DOHH2 (cell line): ENCODE measurements around the gene SLC15A5.

ENCODE experiments used
- CTCF ChIP-seq: fragments of 200-600 bp; sonication (generic); IDR thresholded peaks from one replicate; pipeline ENCODE4 v1.5.1; 2014; ENCODE audit warnings: antibody characterized with exemption, mild to moderate bottlenecking, low read depth, low read length; ENCODE audit not compliant: poor library complexity, severe bottlenecking
- EZH2phosphoT487 ChIP-seq: fragments of 200-600 bp; sonication (generic); IDR thresholded peaks from 2 replicates; pipeline ENCODE4 v1.6.1; 2017; ENCODE audit warnings: borderline replicate concordance, mild to moderate bottlenecking, antibody characterized with exemption, low read length, moderate library complexity, mixed read lengths

- no peak for TF ChIP-seq CTCF
- no peak for TF ChIP-seq EZH2phosphoT487
Observed at GRCh38 chr12:16155938-16156337, 121.5 kb downstream of the SLC15A5 start.
